MM.1S (cell line): ENCODE results near the gene TMEM229B.

Experiments
- CTCF ChIP-seq: fragments of 300-600 bp; sonication (generic); IDR thresholded peaks from 2 replicates; pipeline ENCODE4 v1.5.1; 2016; ENCODE audit warnings: antibody characterized with exemption, low read length, mixed read lengths
- EZH2 ChIP-seq: fragments of 300-600 bp; sonication (generic); optimal IDR thresholded peaks from 2 replicates; pipeline ENCODE3; 2017; ENCODE audit warnings: low read depth, mild to moderate bottlenecking, antibody characterized with exemption, low read length, mixed read lengths
- EZH2phosphoT487 ChIP-seq: fragments of 300-600 bp; sonication (generic); IDR thresholded peaks from 2 replicates; pipeline ENCODE4 v1.6.1; 2018; ENCODE audit warnings: antibody characterized with exemption, low read length

- TF ChIP-seq EZH2phosphoT487 (no peak), EZH2 (no peak), CTCF (no peak)
These were observed 23.6 kb downstream of the TMEM229B start for GRCh38 chr14:67464879-67465278.
